GM18505 (cell line): ENCODE results near the gene RPS16.
A peak's percentile ranks its signal among the peaks of the same experiment; 100 is the strongest.

ENCODE experiments used
- ATAC-seq: cut with Tn5 transposase; IDR thresholded peaks from one replicate; pipeline ENCODE4 v1.9.1; 2021; ENCODE audit not compliant: unreplicated experiment
- POLR2A ChIP-seq: IDR thresholded peaks from 4 replicates; pipeline ENCODE4 v1.6.1; 2011; ENCODE audit warnings: borderline replicate concordance; ENCODE audit not compliant: insufficient read depth, insufficient read length; ENCODE audit errors: extremely low read depth

The RPS16 gene

GRCh38 chr19:39405958-39406655 lies 29.6 kb downstream of the RPS16 start:
- TF ChIP-seq POLR2A, result no peak
- no peak for ATAC-seq

GRCh38 chr19:39405261-39405957 lies 30.3 kb downstream of the RPS16 start:
- ATAC-seq, result no peak

GRCh38 chr19:39403331-39404312 lies 32.1 kb downstream of the RPS16 start:
- ATAC-seq, result peak; percentile 30
- TF ChIP-seq POLR2A, result peak; percentile 61

More at GRCh38 chr19:39405261-39405957, 30.3 kb downstream of the RPS16 start:
- TF ChIP-seq POLR2A, result no peak

GRCh38 chr19:39402346-39403300 lies 33.1 kb downstream of the RPS16 start:
- TF ChIP-seq POLR2A, result peak; percentile 34
- ATAC-seq, result peak; percentile 31

- peak; percentile 71 for TF ChIP-seq POLR2A
- ATAC-seq, result peak; percentile 1
These were observed 34.0 kb downstream of the RPS16 start for GRCh38 chr19:39401549-39402345.

- no peak for ATAC-seq
- TF ChIP-seq POLR2A, result no peak
These were observed 34.6 kb downstream of the RPS16 start for GRCh38 chr19:39401070-39401548.

- no peak for ATAC-seq
- no peak for TF ChIP-seq POLR2A
These were observed 35.7 kb downstream of the RPS16 start for GRCh38 chr19:39400061-39400460.

- TF ChIP-seq POLR2A, result no peak
- ATAC-seq, result no peak
These were observed 36.1 kb downstream of the RPS16 start for GRCh38 chr19:39399668-39400050.

GRCh38 chr19:39398297-39398864 lies 37.4 kb downstream of the RPS16 start:
- ATAC-seq, result no peak
- peak; percentile 46 for TF ChIP-seq POLR2A

GRCh38 chr19:39397360-39398296 lies 38.1 kb downstream of the RPS16 start:
- TF ChIP-seq POLR2A, result peak; percentile 40
- ATAC-seq, result peak; percentile 37
